ENCODE measurements around the gene NRROS. TPM values are rescaled to one million over a fixed set of nuclear protein-coding genes. Genes with fewer than 3 reads are reported as not detected.

The NRROS gene
- total and polyA plus RNA-seq, 2 of the 4 experiments (the other 2 are of a cell fraction) = 0.10 TPM; not detected in 1

GRCh38 chr3:196634829-196635228 lies 4.7 kb upstream of the NRROS start:
- dilution Hi-C loops (cut with HindIII; ENCODE audit: low sequenced_read_pairs, unreplicated experiment) = no loop called here
- no peak overlapping the region for H3K9ac ChIP-seq (ENCODE audit: low read depth, low read length)
- intact Hi-C loops (cut with micrococcal nuclease) = no loop called here
- POLR2A ChIA-PET (ENCODE audit: unreplicated experiment) = no interaction called here
- no peak overlapping the region for H3K23ac ChIP-seq (ENCODE audit: low read depth, low read length)
- in situ Hi-C loops (cut with MboI; ENCODE audit: low sequenced_read_pairs) = no loop called here
- no peak overlapping the region for H2BK15ac ChIP-seq (ENCODE audit: low read depth, low read length)
- H4K8ac ChIP-seq (ENCODE audit: low read depth in 2 of 2, low read length in 2 of 2) = no peak overlapping the region
- TF ChIP-seq BHLHE40 (IDR thresholded peaks at IDR 0.05; ENCODE audit: low read depth, low read length) (no peak), MXI1 (IDR thresholded peaks at IDR 0.05; ENCODE audit: borderline replicate concordance, low read depth, low read length) (no peak), FOS (IDR thresholded peaks at IDR 0.05; ENCODE audit: low read depth, low read length) (no peak), CTCF (conservative IDR thresholded peaks at IDR 0.05; ENCODE audit: low read depth, low read length) (no peak), ELK1 (IDR thresholded peaks at IDR 0.05; ENCODE audit: borderline replicate concordance, low read depth, low read length) (no peak), POLR2A (IDR thresholded peaks at IDR 0.05; ENCODE audit: low read depth, low read length) (no peak), RCOR1 (IDR thresholded peaks at IDR 0.05; ENCODE audit: insufficient replicate concordance, low read length) (no peak), RAD21 (IDR thresholded peaks at IDR 0.05; ENCODE audit: low read length) (no peak), USF2 (IDR thresholded peaks at IDR 0.05; ENCODE audit: low read depth, low read length) (no peak), RFX5 (IDR thresholded peaks at IDR 0.05; ENCODE audit: low read depth, low read length) (no peak), CEBPB (IDR thresholded peaks at IDR 0.05; ENCODE audit: low read depth, low read length) (no peak), NFE2L2 (IDR thresholded peaks at IDR 0.05; ENCODE audit: low read depth, low read length) (no peak), MAFK (IDR thresholded peaks at IDR 0.05; ENCODE audit: low read depth, low read length) (no peak), CHD1 (IDR thresholded peaks at IDR 0.05; ENCODE audit: low read depth, low read length) (no peak)
- no peak overlapping the region for H2BK120ac ChIP-seq (ENCODE audit: low read depth, low read length)
- peaks cover 4% of the 10 kb centered on the region; the same call in 1 of the 2 replicates for H3K9me1 ChIP-seq (ENCODE audit: insufficient read depth, low read length)
- H2BK5ac ChIP-seq (ENCODE audit: low read depth, low read length, poor library complexity, severe bottlenecking) = no peak overlapping the region
- H2AK9ac ChIP-seq (replicated peaks; ENCODE audit: low read depth, low read length, poor library complexity) = no peak overlapping the region
- no peak overlapping the region for H3K4me3 ChIP-seq (ENCODE audit: insufficient read depth, low read depth, low read length)
- H3K27ac ChIP-seq (ENCODE audit: insufficient read depth, low read length) = no peak overlapping the region
- no TSS peak for BruUV-seq (replicated peaks)
- ATAC-seq (ENCODE audit: low read depth) (no peak), DNase-seq (no peak)
- H3K4ac ChIP-seq (ENCODE audit: low read depth, low read length) = no peak overlapping the region
- H2BK20ac ChIP-seq (ENCODE audit: low read depth, low read length) = no peak overlapping the region
- H4K5ac ChIP-seq (ENCODE audit: low read depth, low read length) = no peak overlapping the region
- no peaks in the 10 kb centered on the region for H4K20me1 ChIP-seq (ENCODE audit: insufficient read depth, low read length)
- no peak overlapping the region for H2AK5ac ChIP-seq (ENCODE audit: low read depth, low read length)
- H3K56ac ChIP-seq (ENCODE audit: extremely low read depth, insufficient read depth, low read length) = no peak overlapping the region
- H3K4me1 ChIP-seq (ENCODE audit: control insufficient read depth, insufficient read depth, low read length) = peaks cover 4% of the 10 kb centered on the region; the same call in 1 of the 2 replicates
- no peak overlapping the region for H2AFZ ChIP-seq (replicated peaks; ENCODE audit: low read length, poor library complexity)
- CTCF ChIA-PET = no interaction called here
- WGBS, 2 experiments (ENCODE audit: extremely low coverage in 2 of 2, insufficient read length in 1 of 2) = 83% methylated on average over 1 of the region's 7 CpGs; no CpG with 5 or more reads in 1 of the 2 experiments
- no peak overlapping the region for H3K18ac ChIP-seq (ENCODE audit: low read depth, low read length)
- no peak overlapping the region for H3K4me2 ChIP-seq (ENCODE audit: low read depth, low read length)
- H3K79me1 ChIP-seq (ENCODE audit: low read depth in 1 of 2, low read length in 2 of 2) = no peaks in the 10 kb centered on the region
- no peaks in the 10 kb centered on the region for H3K9me3 ChIP-seq (ENCODE audit: control insufficient read depth, insufficient read depth, low read length)
- H3K36me3 ChIP-seq (ENCODE audit: control insufficient read depth, insufficient read depth, low read length) = no peaks in the 10 kb centered on the region
- H3K14ac ChIP-seq (replicated peaks; ENCODE audit: low read depth, low read length) = no peak overlapping the region
- peaks cover 34% of the 10 kb centered on the region for H3K27me3 ChIP-seq (ENCODE audit: control insufficient read depth, insufficient read depth, low read length)
- H4K91ac ChIP-seq (ENCODE audit: insufficient read depth, low read depth, low read length) = no peak overlapping the region

All from IMR-90 (cell line).